Activated T-cell treated with anti-CD3 and anti-CD28 coated beads for 24 hours (primary cell): Measurements from ENCODE around the gene TNPO3.
"Not testable (repeated sequence)": the region's sequence is repeated elsewhere in the genome, so short reads cannot be mapped to it uniquely, and the experiment has no call there.

Experiments
- DNase-seq: peaks from one replicate; pipeline ENCODE4 v3.0.0-alpha.2; 2020; ENCODE audit warnings: low read depth

TNPO3 gene

GRCh38 chr7:128961030-128961659 lies 93.8 kb downstream of the TNPO3 start:
- no peak for DNase-seq

GRCh38 chr7:128959296-128959695 lies 95.6 kb downstream of the TNPO3 start:
- DNase-seq = no peak

- no peak for DNase-seq
Measured at GRCh38 chr7:128955981-128956380, 98.9 kb downstream of the TNPO3 start.

- no peak for DNase-seq
Measured at GRCh38 chr7:128954830-128955802, 99.8 kb downstream of the TNPO3 start.

- DNase-seq = no peak
Measured at GRCh38 chr7:128954150-128954549, 100.8 kb downstream of the TNPO3 start.

- no peak for DNase-seq
Measured at GRCh38 chr7:128951296-128951695, 103.6 kb downstream of the TNPO3 start.

GRCh38 chr7:128948976-128949760 lies 105.7 kb downstream of the TNPO3 start:
- DNase-seq = no peak

GRCh38 chr7:128948312-128948973 lies 106.5 kb downstream of the TNPO3 start:
- no peak for DNase-seq

- no peak for DNase-seq
Measured at GRCh38 chr7:128947854-128948253, 107.1 kb downstream of the TNPO3 start.

GRCh38 chr7:128946936-128947830 lies 107.7 kb downstream of the TNPO3 start:
- DNase-seq = no peak

GRCh38 chr7:128945668-128946366 lies 109.1 kb downstream of the TNPO3 start:
- DNase-seq = no peak

- no peak for DNase-seq
Measured at GRCh38 chr7:128944487-128945236, 110.2 kb downstream of the TNPO3 start.

- DNase-seq = not testable (repeated sequence)
Measured at GRCh38 chr7:128943251-128943650, 111.7 kb downstream of the TNPO3 start.

GRCh38 chr7:128941946-128942526 lies 112.9 kb downstream of the TNPO3 start:
- no peak for DNase-seq

- DNase-seq = no peak
Measured at GRCh38 chr7:128941323-128941890, 113.5 kb downstream of the TNPO3 start.

- no peak for DNase-seq
Measured at GRCh38 chr7:128940494-128941322, 114.2 kb downstream of the TNPO3 start.

- no peak for DNase-seq
Measured at GRCh38 chr7:128939861-128940410, 115.0 kb downstream of the TNPO3 start.
